Sigmoid colon (tissue), 7 donors: ENCODE data around the gene SAMD11. TPM values are rescaled to one million over a fixed set of nuclear protein-coding genes. Genes with fewer than 3 reads are reported as not detected.

Experiments used
- DNase-seq: peaks from one replicate; pipeline ENCODE4 v3.0.0-alpha.2; 2019
- H3K27ac ChIP-seq, 4 donors: fragments of 200-600 bp; sonication (generic); one replicate each; pipeline ENCODE4 v1.5.1; 2016 to 2019; ENCODE audit warnings: mild to moderate bottlenecking in 1 of 4
- H3K27me3 ChIP-seq, 3 donors: fragments of 200-600 bp; sonication (generic); one replicate each; pipeline ENCODE4 v1.5.1; 2019; ENCODE audit warnings: mild to moderate bottlenecking in 1 of 3
- H3K36me3 ChIP-seq, 4 donors: fragments of 200-600 bp; sonication (generic); one replicate each; pipeline ENCODE4 v1.5.1; 2016 to 2019
- H3K4me1 ChIP-seq, 4 donors: fragments of 200-600 bp; sonication (generic); one replicate each; pipeline ENCODE4 v1.5.1; 2017 to 2019
- H3K4me3 ChIP-seq, 4 donors: fragments of 200-600 bp; sonication (generic); one replicate each; pipeline ENCODE4 v1.5.1; 2017 to 2019; ENCODE audit warnings: mild to moderate bottlenecking in 2 of 4, moderate library complexity in 1 of 4
- H3K9me3 ChIP-seq, 4 donors: fragments of 200-600 bp in 3 of 4; sonication (generic) in 3 of 4; one replicate each; pipeline versions ENCODE4 v1.5.1 to v1.6.1; 2013 to 2019
- CTCF ChIP-seq, 4 experiments: fragments of 450-650 bp in 3 of 4; fragments of 200-600 bp in 1 of 4; IDR thresholded peaks; one replicate each; pipeline ENCODE4 v1.5.1; 2016 to 2019; ENCODE audit warnings: antibody characterized with exemption in 4 of 4, mild to moderate bottlenecking in 3 of 4, moderate library complexity in 2 of 4
- EP300 ChIP-seq, 4 donors: sonication (generic); formaldehyde crosslinking; IDR thresholded peaks; one replicate each; pipeline ENCODE4 v1.6.1; 2017; ENCODE audit warnings: antibody characterized with exemption in 4 of 4
- POLR2A ChIP-seq, 2 donors: fragments of 450-650 bp; IDR thresholded peaks; one replicate each; pipeline ENCODE4 v1.6.1; 2016; ENCODE audit warnings: antibody characterized with exemption in 2 of 2, mild to moderate bottlenecking in 2 of 2, moderate library complexity in 2 of 2
- POLR2AphosphoS5 ChIP-seq, 4 donors: sonication (generic); formaldehyde crosslinking; IDR thresholded peaks; one replicate each; pipeline ENCODE4 v1.6.1; 2017; ENCODE audit warnings: antibody characterized with exemption in 4 of 4
- WGBS, 2 donors: extraction: QIAGEN DNeasy Blood & Tissue Kit; methylation state at CpG; one replicate each; pipeline ENCODE4 v1.1.7; 2013; 5-methylcytosine and 5-hydroxymethylcytosine counted together
- intact Hi-C: fragments of 100-400 bp; cut with DNase I; formaldehyde crosslinking; loops from one replicate; pipeline ENCODE4 v1.15.1; 2023
- polyA plus RNA-seq, 3 donors: library from polyadenylated mRNA; stranded (reverse); fragments of 200-250 nt; gene quantifications; one replicate each; pipeline ENCODE4 v1.2.3, GENCODE V29; 2013
- total RNA-seq, 4 donors: library from RNA; depleted of rRNA; stranded (reverse); fragments of >200 nt; gene quantifications; one replicate each; pipeline ENCODE4 v1.1.0, GENCODE V29; 2016
- donor health status: healthy with polysubstance abuse.
- donor health status: Bipolar disorder and iron deficiency.
- donor health status: healthy.

Gene SAMD11
- total and polyA plus RNA-seq, 7 donors, result 0.60 to 4.9 (median 4.2) TPM

GRCh38 chr1:910311-910880, 13.3 kb upstream of the SAMD11 start:
- peaks cover 0 to 21% (median 18%) of the 10 kb centered on the region in 4 donors for H3K4me1 ChIP-seq
- H3K27me3 ChIP-seq, result peaks cover 0 to 53% (median 11%) of the 10 kb centered on the region in 3 donors
- intact Hi-C loops, result no loop called here
- H3K36me3 ChIP-seq, result no peaks in the 10 kb centered on the region
- peak overlapping the region; percentile 15 to 48 (median 40) for H3K4me3 ChIP-seq
- WGBS, 2 donors, result 10 to 22% methylated on average over 29 of the region's 29 CpGs
- TF ChIP-seq CTCF (IDR thresholded peaks at IDR 0.05) (no peak), POLR2AphosphoS5 (IDR thresholded peaks at IDR 0.05) (no peak), POLR2A (IDR thresholded peaks at IDR 0.05) (no peak)
- no peaks in the 10 kb centered on the region for H3K9me3 ChIP-seq
- DNase-seq, result peak; percentile 65
- peak overlapping the region in 3 of 4 donors; percentile 4 to 65 (median 7) for H3K27ac ChIP-seq

- Histone ChIP-seq H3K4me1 (peaks cover 0 to 22% (median 17%) of the 10 kb centered on the region in 4 donors), H3K27me3 (peaks cover 0 to 45% (median 14%) of the 10 kb centered on the region in 3 donors), H3K36me3 (no peaks in the 10 kb centered on the region), H3K4me3 (peak overlapping the region in 1 of 4 donors; percentile 48), H3K9me3 (no peaks in the 10 kb centered on the region), H3K27ac (peak overlapping the region in 1 of 4 donors; percentile 65)
- intact Hi-C loops, result no loop called here
- WGBS, 2 donors, result 25 to 65% methylated on average over 25 of the region's 25 CpGs
- DNase-seq, result peak; percentile 59
- TF ChIP-seq POLR2AphosphoS5 (IDR thresholded peaks at IDR 0.05) (peak in 2 of 4 donors; percentile 26), POLR2A (IDR thresholded peaks at IDR 0.05) (no peak)
These were observed 12.6 kb upstream of the SAMD11 start for GRCh38 chr1:910881-911721.

GRCh38 chr1:911875-912739, 11.6 kb upstream of the SAMD11 start:
- WGBS, 2 donors, result 45 to 65% methylated on average over 15 of the region's 15 CpGs
- Histone ChIP-seq H3K36me3 (no peaks in the 10 kb centered on the region), H3K27ac (no peak overlapping the region), H3K9me3 (no peaks in the 10 kb centered on the region), H3K4me1 (peaks cover 0 to 32% (median 27%) of the 10 kb centered on the region in 4 donors), H3K27me3 (peaks cover 0 to 50% (median 14%) of the 10 kb centered on the region in 3 donors), H3K4me3 (no peak overlapping the region)
- intact Hi-C loops, result no loop called here
- DNase-seq, result peak; percentile 37
- TF ChIP-seq CTCF (IDR thresholded peaks at IDR 0.05), result no peak
- no peak for TF ChIP-seq POLR2AphosphoS5 (IDR thresholded peaks at IDR 0.05)
- TF ChIP-seq POLR2A (IDR thresholded peaks at IDR 0.05), result no peak
- no peak for TF ChIP-seq EP300 (IDR thresholded peaks at IDR 0.05)

GRCh38 chr1:912740-913301, 10.9 kb upstream of the SAMD11 start:
- H3K9me3 ChIP-seq, result no peaks in the 10 kb centered on the region
- H3K4me3 ChIP-seq, result no peak overlapping the region
- no peaks in the 10 kb centered on the region for H3K36me3 ChIP-seq
- intact Hi-C loops, result no loop called here
- peaks cover 0 to 36% (median 31%) of the 10 kb centered on the region in 4 donors for H3K4me1 ChIP-seq
- H3K27ac ChIP-seq, result no peak overlapping the region
- no peak for TF ChIP-seq CTCF (IDR thresholded peaks at IDR 0.05)
- no peak for TF ChIP-seq EP300 (IDR thresholded peaks at IDR 0.05)
- TF ChIP-seq POLR2AphosphoS5 (IDR thresholded peaks at IDR 0.05), result no peak
- TF ChIP-seq POLR2A (IDR thresholded peaks at IDR 0.05), result no peak
- 27 to 43% methylated on average over 24 of the region's 24 CpGs for WGBS, 2 donors
- DNase-seq, result no peak
- peaks cover 0 to 53% (median 14%) of the 10 kb centered on the region in 3 donors for H3K27me3 ChIP-seq
